ENCODE measurements around the gene ABCE1. TPM values are rescaled to one million over a fixed set of nuclear protein-coding genes. Genes with fewer than 3 reads are reported as not detected.

ABCE1 gene
- total and polyA plus RNA-seq, 2 experiments from 2014 or later, result 70.3 to 185 TPM

GRCh38 chr4:145177906-145178538 lies 79.9 kb downstream of the ABCE1 start:
- Histone ChIP-seq H3K79me2 (replicated peaks; ENCODE audit: insufficient read depth) (peaks cover 65% of the 10 kb centered on the region), H3K27ac (ENCODE audit: low read depth) (peak overlapping the region; percentile 11; the same call in 1 of the 2 replicates), H3K4me1 (ENCODE audit: insufficient read depth) (peaks cover 8% of the 10 kb centered on the region), H3K36me3 (ENCODE audit: insufficient read depth) (no peaks in the 10 kb centered on the region; the same call in 1 of the 2 replicates), H2AFZ (no peak overlapping the region), H4K20me1 (replicated peaks; ENCODE audit: insufficient read depth) (peaks cover 19% of the 10 kb centered on the region), H3K4me2 (peak overlapping the region; percentile 92), H3F3A (replicated peaks; ENCODE audit: low read depth) (no peaks in the 10 kb centered on the region), H3K27me3 (ENCODE audit: insufficient read depth) (no peaks in the 10 kb centered on the region), H3K4me3 (peak overlapping the region; percentile 80), H3K9me2 (ENCODE audit: insufficient read depth) (no peaks in the 10 kb centered on the region)
- H3K27me3 Mint-ChIP-seq (ENCODE audit: insufficient read depth, low read depth, poor library complexity), result peaks cover 6% of the 10 kb centered on the region
- DNase-seq (ENCODE audit: low spot score), result peak; percentile 25
- TF ChIP-seq, protein P1, sequence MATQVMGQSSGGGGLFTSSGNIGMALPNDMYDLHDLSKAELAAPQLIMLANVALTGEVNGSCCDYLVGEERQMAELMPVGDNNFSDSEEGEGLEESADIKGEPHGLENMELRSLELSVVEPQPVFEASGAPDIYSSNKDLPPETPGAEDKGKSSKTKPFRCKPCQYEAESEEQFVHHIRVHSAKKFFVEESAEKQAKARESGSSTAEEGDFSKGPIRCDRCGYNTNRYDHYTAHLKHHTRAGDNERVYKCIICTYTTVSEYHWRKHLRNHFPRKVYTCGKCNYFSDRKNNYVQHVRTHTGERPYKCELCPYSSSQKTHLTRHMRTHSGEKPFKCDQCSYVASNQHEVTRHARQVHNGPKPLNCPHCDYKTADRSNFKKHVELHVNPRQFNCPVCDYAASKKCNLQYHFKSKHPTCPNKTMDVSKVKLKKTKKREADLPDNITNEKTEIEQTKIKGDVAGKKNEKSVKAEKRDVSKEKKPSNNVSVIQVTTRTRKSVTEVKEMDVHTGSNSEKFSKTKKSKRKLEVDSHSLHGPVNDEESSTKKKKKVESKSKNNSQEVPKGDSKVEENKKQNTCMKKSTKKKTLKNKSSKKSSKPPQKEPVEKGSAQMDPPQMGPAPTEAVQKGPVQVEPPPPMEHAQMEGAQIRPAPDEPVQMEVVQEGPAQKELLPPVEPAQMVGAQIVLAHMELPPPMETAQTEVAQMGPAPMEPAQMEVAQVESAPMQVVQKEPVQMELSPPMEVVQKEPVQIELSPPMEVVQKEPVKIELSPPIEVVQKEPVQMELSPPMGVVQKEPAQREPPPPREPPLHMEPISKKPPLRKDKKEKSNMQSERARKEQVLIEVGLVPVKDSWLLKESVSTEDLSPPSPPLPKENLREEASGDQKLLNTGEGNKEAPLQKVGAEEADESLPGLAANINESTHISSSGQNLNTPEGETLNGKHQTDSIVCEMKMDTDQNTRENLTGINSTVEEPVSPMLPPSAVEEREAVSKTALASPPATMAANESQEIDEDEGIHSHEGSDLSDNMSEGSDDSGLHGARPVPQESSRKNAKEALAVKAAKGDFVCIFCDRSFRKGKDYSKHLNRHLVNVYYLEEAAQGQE (IDR thresholded peaks at IDR 0.05; ENCODE audit: unreplicated experiment), result no peak
- TF ChIP-seq, protein P2, sequence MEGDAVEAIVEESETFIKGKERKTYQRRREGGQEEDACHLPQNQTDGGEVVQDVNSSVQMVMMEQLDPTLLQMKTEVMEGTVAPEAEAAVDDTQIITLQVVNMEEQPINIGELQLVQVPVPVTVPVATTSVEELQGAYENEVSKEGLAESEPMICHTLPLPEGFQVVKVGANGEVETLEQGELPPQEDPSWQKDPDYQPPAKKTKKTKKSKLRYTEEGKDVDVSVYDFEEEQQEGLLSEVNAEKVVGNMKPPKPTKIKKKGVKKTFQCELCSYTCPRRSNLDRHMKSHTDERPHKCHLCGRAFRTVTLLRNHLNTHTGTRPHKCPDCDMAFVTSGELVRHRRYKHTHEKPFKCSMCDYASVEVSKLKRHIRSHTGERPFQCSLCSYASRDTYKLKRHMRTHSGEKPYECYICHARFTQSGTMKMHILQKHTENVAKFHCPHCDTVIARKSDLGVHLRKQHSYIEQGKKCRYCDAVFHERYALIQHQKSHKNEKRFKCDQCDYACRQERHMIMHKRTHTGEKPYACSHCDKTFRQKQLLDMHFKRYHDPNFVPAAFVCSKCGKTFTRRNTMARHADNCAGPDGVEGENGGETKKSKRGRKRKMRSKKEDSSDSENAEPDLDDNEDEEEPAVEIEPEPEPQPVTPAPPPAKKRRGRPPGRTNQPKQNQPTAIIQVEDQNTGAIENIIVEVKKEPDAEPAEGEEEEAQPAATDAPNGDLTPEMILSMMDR (conservative IDR thresholded peaks at IDR 0.05; ENCODE audit: low read depth in 2 of 2), result no peak
- TF ChIP-seq ZNF331 (CRISPR knock-in tag; IDR thresholded peaks at IDR 0.05; ENCODE audit: low read depth), result no peak
- no peak for TF ChIP-seq STAT1 (IDR thresholded peaks at IDR 0.05; ENCODE audit: unreplicated experiment)
- TF ChIP-seq POLR2AphosphoS5 (IDR thresholded peaks at IDR 0.05; ENCODE audit: low read depth), result no peak
- no peak for TF ChIP-seq ETS1 (IDR thresholded peaks at IDR 0.05)
- TF ChIP-seq NANOG (IDR thresholded peaks at IDR 0.05; ENCODE audit: borderline replicate concordance), result no peak
- TF ChIP-seq CREB1 (CRISPR knock-in tag; IDR thresholded peaks at IDR 0.05; ENCODE audit: low read depth), result no peak
- peak overlapping the region; percentile 1; the same call in 1 of the 2 replicates for H3K27ac Mint-ChIP-seq
- H3K4me1 Mint-ChIP-seq, result peaks cover 19% of the 10 kb centered on the region
- H3K4me3 Mint-ChIP-seq, result peak overlapping the region; percentile 92
- H3K36me3 Mint-ChIP-seq (ENCODE audit: low read depth), result peaks cover 16% of the 10 kb centered on the region
- ATAC-seq, result no peak
- H3K9me3 Mint-ChIP-seq, result no peaks in the 10 kb centered on the region
